ENCODE data around the gene CLHC1. TPM values are rescaled to one million over a fixed set of nuclear protein-coding genes. Genes with fewer than 3 reads are reported as not detected.
A peak's percentile ranks its signal among the peaks of the same experiment; 100 is the strongest.

Gene CLHC1
- total RNA-seq, 1 experiment from 2014 or later = 3.9 TPM

DNA sequence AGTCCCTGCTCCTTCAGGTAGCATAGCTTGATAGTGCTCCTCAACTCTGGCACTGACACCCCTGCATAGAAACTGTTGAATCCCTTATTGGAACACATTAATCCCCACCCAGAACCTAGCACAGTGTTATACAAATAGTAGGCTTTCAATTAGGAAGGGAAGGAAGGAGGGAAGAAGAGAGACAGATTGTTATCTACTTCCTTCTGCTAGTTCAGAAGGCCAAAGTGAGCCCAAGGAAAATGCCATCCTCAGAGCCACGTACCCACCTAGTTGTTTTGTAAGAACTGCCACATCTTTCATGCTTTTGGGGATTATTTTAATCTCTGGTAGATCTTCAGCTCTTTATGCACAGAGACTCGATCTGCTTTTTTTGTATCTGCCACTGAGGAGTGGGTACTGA lies 75.1 kb downstream of the CLHC1 start:
- Histone ChIP-seq H3K79me2 (ENCODE audit: low read length) (no peaks in the 10 kb centered on the region), H2AFZ (ENCODE audit: low read length) (no peak overlapping the region), H3K36me3 (ENCODE audit: low read depth, low read length) (no peaks in the 10 kb centered on the region), H3K27ac (ENCODE audit: low read length) (no peak overlapping the region), H3K4me3 (ENCODE audit: low read length) (no peak overlapping the region), H3K27me3 (ENCODE audit: low read length) (no peaks in the 10 kb centered on the region), H3K9me3 (ENCODE audit: low read length) (no peaks in the 10 kb centered on the region), H3K4me2 (ENCODE audit: low read length) (peak overlapping the region; percentile 75; the same call in 1 of the 2 replicates), H3K9me2 (replicated peaks; ENCODE audit: low read length) (no peaks in the 10 kb centered on the region), H3K9ac (ENCODE audit: low read length) (no peak overlapping the region), H4K20me1 (ENCODE audit: low read length) (no peaks in the 10 kb centered on the region), H3K4me1 (ENCODE audit: insufficient read depth, low read length) (peaks cover 49% of the 10 kb centered on the region), H3F3A (ENCODE audit: low read length, unreplicated experiment) (no peaks in the 10 kb centered on the region)
- TF ChIP-seq, protein P1, sequence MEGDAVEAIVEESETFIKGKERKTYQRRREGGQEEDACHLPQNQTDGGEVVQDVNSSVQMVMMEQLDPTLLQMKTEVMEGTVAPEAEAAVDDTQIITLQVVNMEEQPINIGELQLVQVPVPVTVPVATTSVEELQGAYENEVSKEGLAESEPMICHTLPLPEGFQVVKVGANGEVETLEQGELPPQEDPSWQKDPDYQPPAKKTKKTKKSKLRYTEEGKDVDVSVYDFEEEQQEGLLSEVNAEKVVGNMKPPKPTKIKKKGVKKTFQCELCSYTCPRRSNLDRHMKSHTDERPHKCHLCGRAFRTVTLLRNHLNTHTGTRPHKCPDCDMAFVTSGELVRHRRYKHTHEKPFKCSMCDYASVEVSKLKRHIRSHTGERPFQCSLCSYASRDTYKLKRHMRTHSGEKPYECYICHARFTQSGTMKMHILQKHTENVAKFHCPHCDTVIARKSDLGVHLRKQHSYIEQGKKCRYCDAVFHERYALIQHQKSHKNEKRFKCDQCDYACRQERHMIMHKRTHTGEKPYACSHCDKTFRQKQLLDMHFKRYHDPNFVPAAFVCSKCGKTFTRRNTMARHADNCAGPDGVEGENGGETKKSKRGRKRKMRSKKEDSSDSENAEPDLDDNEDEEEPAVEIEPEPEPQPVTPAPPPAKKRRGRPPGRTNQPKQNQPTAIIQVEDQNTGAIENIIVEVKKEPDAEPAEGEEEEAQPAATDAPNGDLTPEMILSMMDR (conservative IDR thresholded peaks at IDR 0.05; ENCODE audit: low read depth, low read length) = no peak
- TF ChIP-seq EZH2 (IDR thresholded peaks at IDR 0.05; ENCODE audit: low read length, unreplicated experiment) = no peak
- no peak for TF ChIP-seq EZH2phosphoT487 (IDR thresholded peaks at IDR 0.05; ENCODE audit: borderline replicate concordance, low read length)
- ChIA-PET CTCF (no interaction called here), POLR2A (ENCODE audit: unreplicated experiment) (no interaction called here)
- DNase-seq (no peak), ATAC-seq (no peak)
- no TSS peak for BruUV-seq (replicated peaks)
- intact Hi-C loops (cut with micrococcal nuclease) = loop anchor here (5.0 kb wide), 1 partner anchor 45 kb away; no protein-coding TSS in a partner anchor

GRCh38 chr2:55156326-55156725 lies 75.8 kb downstream of the CLHC1 start:
- no peak overlapping the region for H2AFZ ChIP-seq (ENCODE audit: low read length)
- ATAC-seq = peak; percentile 4; the same call in 1 of the 2 replicates
- peaks cover 49% of the 10 kb centered on the region for H3K4me1 ChIP-seq (ENCODE audit: insufficient read depth, low read length)
- no TSS peak for BruUV-seq (replicated peaks)
- no peaks in the 10 kb centered on the region for H4K20me1 ChIP-seq (ENCODE audit: low read length)
- ChIA-PET CTCF (no interaction called here), POLR2A (ENCODE audit: unreplicated experiment) (interaction anchor here (0.9 kb wide), 1 partner anchor 106 kb away, joined by 4 read pairs; the partner anchor contains the start of gene RTN4)
- peak overlapping the region; percentile 75 for H3K4me2 ChIP-seq (ENCODE audit: low read length)
- H3K9me2 ChIP-seq (replicated peaks; ENCODE audit: low read length) = no peaks in the 10 kb centered on the region
- no peak for TF ChIP-seq EZH2 (IDR thresholded peaks at IDR 0.05; ENCODE audit: low read length, unreplicated experiment)
- TF ChIP-seq, protein P1 (conservative IDR thresholded peaks at IDR 0.05; ENCODE audit: low read depth, low read length) = no peak
- no peak for TF ChIP-seq EZH2phosphoT487 (IDR thresholded peaks at IDR 0.05; ENCODE audit: borderline replicate concordance, low read length)
- H3K36me3 ChIP-seq (ENCODE audit: low read depth, low read length) = no peaks in the 10 kb centered on the region
- H3K27me3 ChIP-seq (ENCODE audit: low read length) = no peaks in the 10 kb centered on the region
- no peaks in the 10 kb centered on the region for H3K79me2 ChIP-seq (ENCODE audit: low read length)
- H3K9ac ChIP-seq (ENCODE audit: low read length) = no peak overlapping the region
- DNase-seq = no peak
- no peaks in the 10 kb centered on the region for H3K9me3 ChIP-seq (ENCODE audit: low read length)
- H3K27ac ChIP-seq (ENCODE audit: low read length) = peak overlapping the region; percentile 38
- peak overlapping the region; percentile 16; the same call in 1 of the 2 replicates for H3K4me3 ChIP-seq (ENCODE audit: low read length)
- no peaks in the 10 kb centered on the region for H3F3A ChIP-seq (ENCODE audit: low read length, unreplicated experiment)
- intact Hi-C loops (cut with micrococcal nuclease) = loop anchor here (5.0 kb wide), 1 partner anchor 44 kb away; no protein-coding TSS in a partner anchor

GRCh38 chr2:55155764-55156281 lies 76.3 kb downstream of the CLHC1 start:
- intact Hi-C loops (cut with micrococcal nuclease) = loop anchor here (5.0 kb wide), 1 partner anchor 44 kb away; no protein-coding TSS in a partner anchor
- no peaks in the 10 kb centered on the region for H3K27me3 ChIP-seq (ENCODE audit: low read length)
- H3K9ac ChIP-seq (ENCODE audit: low read length) = no peak overlapping the region
- H3K9me3 ChIP-seq (ENCODE audit: low read length) = no peaks in the 10 kb centered on the region
- no TSS peak for BruUV-seq (replicated peaks)
- no peaks in the 10 kb centered on the region for H3K36me3 ChIP-seq (ENCODE audit: low read depth, low read length)
- no peak for TF ChIP-seq EZH2phosphoT487 (IDR thresholded peaks at IDR 0.05; ENCODE audit: borderline replicate concordance, low read length)
- TF ChIP-seq, protein P1 (conservative IDR thresholded peaks at IDR 0.05; ENCODE audit: low read depth, low read length) = no peak
- peak overlapping the region; percentile 16; the same call in 1 of the 2 replicates for H3K4me3 ChIP-seq (ENCODE audit: low read length)
- DNase-seq (peak; percentile 77), ATAC-seq (peak; percentile 75)
- peaks cover 49% of the 10 kb centered on the region for H3K4me1 ChIP-seq (ENCODE audit: insufficient read depth, low read length)
- H2AFZ ChIP-seq (ENCODE audit: low read length) = no peak overlapping the region
- peak overlapping the region; percentile 75 for H3K4me2 ChIP-seq (ENCODE audit: low read length)
- CTCF ChIA-PET = no interaction called here
- POLR2A ChIA-PET (ENCODE audit: unreplicated experiment) = interaction anchor here (0.9 kb wide), 1 partner anchor 105 kb away, joined by 4 read pairs; the partner anchor contains the start of gene RTN4
- no peaks in the 10 kb centered on the region for H3K9me2 ChIP-seq (replicated peaks; ENCODE audit: low read length)
- no peaks in the 10 kb centered on the region for H4K20me1 ChIP-seq (ENCODE audit: low read length)
- no peaks in the 10 kb centered on the region for H3K79me2 ChIP-seq (ENCODE audit: low read length)
- H3K27ac ChIP-seq (ENCODE audit: low read length) = peak overlapping the region; percentile 38
- no peaks in the 10 kb centered on the region for H3F3A ChIP-seq (ENCODE audit: low read length, unreplicated experiment)

Measured in PC-3 (cell line).